ENCODE results near the gene VPS4A.

Gene VPS4A

GRCh38 chr16:69298261-69298660, 12.9 kb upstream of the VPS4A start:
- no peak for TF ChIP-seq POLR2AphosphoS5 (IDR thresholded peaks at IDR 0.05; ENCODE audit: low read depth, low read length)
- TF ChIP-seq TAF1 (IDR thresholded peaks at IDR 0.05; ENCODE audit: borderline replicate concordance, insufficient read depth, low read length) = no peak
- TF ChIP-seq FOXP2 (optimal IDR thresholded peaks at IDR 0.05; ENCODE audit: borderline replicate concordance, extremely low read depth, extremely low read length, insufficient read depth) = no peak
- no peak for TF ChIP-seq REST (IDR thresholded peaks at IDR 0.05; ENCODE audit: insufficient read depth in 1 of 2, low read depth in 2 of 2, low read length in 2 of 2)
- no peak for TF ChIP-seq SIN3A (IDR thresholded peaks at IDR 0.05; ENCODE audit: borderline replicate concordance, insufficient read depth, low read length)

GRCh38 chr16:69301187-69301586, 10.0 kb upstream of the VPS4A start:
- no peak for TF ChIP-seq REST (IDR thresholded peaks at IDR 0.05; ENCODE audit: insufficient read depth in 1 of 2, low read depth in 2 of 2, low read length in 2 of 2)
- TF ChIP-seq TAF1 (IDR thresholded peaks at IDR 0.05; ENCODE audit: borderline replicate concordance, insufficient read depth, low read length) = no peak
- no peak for TF ChIP-seq SIN3A (IDR thresholded peaks at IDR 0.05; ENCODE audit: borderline replicate concordance, insufficient read depth, low read length)
- TF ChIP-seq POLR2AphosphoS5 (IDR thresholded peaks at IDR 0.05; ENCODE audit: low read depth, low read length) = no peak
- TF ChIP-seq FOXP2 (optimal IDR thresholded peaks at IDR 0.05; ENCODE audit: borderline replicate concordance, extremely low read depth, extremely low read length, insufficient read depth) = no peak

GRCh38 chr16:69301861-69302260, 9.3 kb upstream of the VPS4A start:
- TF ChIP-seq FOXP2 (optimal IDR thresholded peaks at IDR 0.05; ENCODE audit: borderline replicate concordance, extremely low read depth, extremely low read length, insufficient read depth) (no peak), SIN3A (IDR thresholded peaks at IDR 0.05; ENCODE audit: borderline replicate concordance, insufficient read depth, low read length) (no peak), REST (IDR thresholded peaks at IDR 0.05; ENCODE audit: insufficient read depth in 1 of 2, low read depth in 2 of 2, low read length in 2 of 2) (no peak), TAF1 (IDR thresholded peaks at IDR 0.05; ENCODE audit: borderline replicate concordance, insufficient read depth, low read length) (no peak), POLR2AphosphoS5 (IDR thresholded peaks at IDR 0.05; ENCODE audit: low read depth, low read length) (no peak)

GRCh38 chr16:69302301-69302700, 8.8 kb upstream of the VPS4A start:
- TF ChIP-seq REST (IDR thresholded peaks at IDR 0.05; ENCODE audit: insufficient read depth in 1 of 2, low read depth in 2 of 2, low read length in 2 of 2) = no peak
- no peak for TF ChIP-seq TAF1 (IDR thresholded peaks at IDR 0.05; ENCODE audit: borderline replicate concordance, insufficient read depth, low read length)
- TF ChIP-seq POLR2AphosphoS5 (IDR thresholded peaks at IDR 0.05; ENCODE audit: low read depth, low read length) = no peak
- no peak for TF ChIP-seq SIN3A (IDR thresholded peaks at IDR 0.05; ENCODE audit: borderline replicate concordance, insufficient read depth, low read length)
- TF ChIP-seq FOXP2 (optimal IDR thresholded peaks at IDR 0.05; ENCODE audit: borderline replicate concordance, extremely low read depth, extremely low read length, insufficient read depth) = no peak

GRCh38 chr16:69306031-69306430, 5.1 kb upstream of the VPS4A start:
- TF ChIP-seq TAF1 (IDR thresholded peaks at IDR 0.05; ENCODE audit: borderline replicate concordance, insufficient read depth, low read length) (no peak), FOXP2 (optimal IDR thresholded peaks at IDR 0.05; ENCODE audit: borderline replicate concordance, extremely low read depth, extremely low read length, insufficient read depth) (no peak), POLR2AphosphoS5 (IDR thresholded peaks at IDR 0.05; ENCODE audit: low read depth, low read length) (no peak), SIN3A (IDR thresholded peaks at IDR 0.05; ENCODE audit: borderline replicate concordance, insufficient read depth, low read length) (no peak), REST (IDR thresholded peaks at IDR 0.05; ENCODE audit: insufficient read depth in 1 of 2, low read depth in 2 of 2, low read length in 2 of 2) (no peak)
